Smooth muscle cell (in vitro differentiated cells): ENCODE results near the gene WDR89. TPM values are rescaled to one million over a fixed set of nuclear protein-coding genes. Genes with fewer than 3 reads are reported as not detected.

Source experiments
- DNase-seq: peaks from one replicate; lab custom pipeline; 2025; ENCODE audit not compliant: unreplicated experiment; lab: John Stamatoyannopoulos, UW
- H2AFZ ChIP-seq: fragments of 200-600 bp; sonication (generic); 2 replicates; pipeline ENCODE4 v1.6.0; 2016; ENCODE audit warnings: antibody characterized with exemption, low read depth, mild to moderate bottlenecking
- H3F3A ChIP-seq: fragments of 200-600 bp; sonication (generic); 2 replicates; pipeline ENCODE4 v1.6.0; 2017; ENCODE audit warnings: antibody characterized with exemption, low read depth
- H3K27ac ChIP-seq: fragments of 200-600 bp; sonication (generic); 2 replicates; pipeline ENCODE4 v1.5.1; 2016; ENCODE audit warnings: low read depth, mild to moderate bottlenecking
- H3K27me3 ChIP-seq: fragments of 200-600 bp; sonication (generic); 2 replicates; pipeline ENCODE4 v1.6.1; 2016; ENCODE audit warnings: low read depth, mild to moderate bottlenecking
- H3K36me3 ChIP-seq: fragments of 200-600 bp; sonication (generic); 2 replicates; pipeline ENCODE4 v1.5.1; 2016; ENCODE audit warnings: low read depth
- H3K4me1 ChIP-seq: fragments of 200-600 bp; sonication (generic); 2 replicates; pipeline ENCODE4 v1.5.1; 2016; ENCODE audit warnings: low read depth
- H3K4me2 ChIP-seq: fragments of 200-600 bp; sonication (generic); 2 replicates; pipeline ENCODE4 v1.6.0; 2016; ENCODE audit warnings: mild to moderate bottlenecking
- H3K4me3 ChIP-seq: fragments of 200-600 bp; sonication (generic); 2 replicates; pipeline ENCODE4 v1.5.1; 2016; ENCODE audit warnings: mild to moderate bottlenecking
- H3K79me2 ChIP-seq: fragments of 200-600 bp; sonication (generic); 2 replicates; pipeline ENCODE4 v1.6.0; 2016; ENCODE audit warnings: low read depth, mild to moderate bottlenecking
- H3K9ac ChIP-seq: fragments of 200-600 bp; sonication (generic); 2 replicates; pipeline ENCODE4 v1.6.0; 2016; ENCODE audit warnings: low read depth
- H3K9me3 ChIP-seq: fragments of 200-600 bp; sonication (generic); replicated peaks from 2 replicates; pipeline ENCODE4 v1.5.1; 2016; ENCODE audit warnings: low read depth
- H4K20me1 ChIP-seq: fragments of 200-600 bp; sonication (generic); 2 replicates; pipeline ENCODE4 v1.6.0; 2016; ENCODE audit warnings: low read depth
- CTCF ChIP-seq: fragments of 200-600 bp; sonication (generic); IDR thresholded peaks from 2 replicates; pipeline ENCODE4 v1.5.1; 2017; ENCODE audit warnings: borderline replicate concordance, mild to moderate bottlenecking, antibody characterized with exemption; ENCODE audit not compliant: insufficient read depth, poor library complexity, severe bottlenecking
- WGBS: methylation state at CpG from one replicate; pipeline ENCODE4 v1.1.7; 2016; ENCODE audit warnings: low lambda C conversion rate; 5-methylcytosine and 5-hydroxymethylcytosine counted together
- polyA plus RNA-seq: library from polyadenylated mRNA; unstranded; fragments of >200 nt; fragmentation: Nextera tagmentation; extraction: Ambion mirVana; gene quantifications from 2 replicates; pipeline ENCODE4 v1.2.1, GENCODE V29; 2016
- total RNA-seq: library from RNA; depleted of rRNA; stranded (reverse); fragments of >200 nt; gene quantifications from 2 replicates; pipeline ENCODE4 v1.2.3, GENCODE V29; 2014

The WDR89 gene
- total and polyA plus RNA-seq, 2 experiments from 2014 or later, result 6.4 to 8.9 TPM

GRCh38 chr14:63563370-63564026 is 78.2 kb downstream of the WDR89 start:
- Histone ChIP-seq H3K4me3 (no peak overlapping the region), H3K4me1 (no peaks in the 10 kb centered on the region), H4K20me1 (no peaks in the 10 kb centered on the region), H3F3A (no peaks in the 10 kb centered on the region), H3K9ac (no peak overlapping the region), H2AFZ (no peak overlapping the region), H3K27ac (no peak overlapping the region), H3K79me2 (no peaks in the 10 kb centered on the region), H3K27me3 (no peaks in the 10 kb centered on the region), H3K4me2 (no peak overlapping the region), H3K9me3 (no peaks in the 10 kb centered on the region), H3K36me3 (no peaks in the 10 kb centered on the region)
- 69% methylated on average over 7 of the region's 7 CpGs for WGBS
- no peak for DNase-seq
- no peak for TF ChIP-seq CTCF

- TF ChIP-seq CTCF, result no peak
- Histone ChIP-seq H3K36me3 (no peaks in the 10 kb centered on the region), H3K9ac (no peak overlapping the region), H3F3A (no peaks in the 10 kb centered on the region), H2AFZ (no peak overlapping the region), H3K4me1 (no peaks in the 10 kb centered on the region), H4K20me1 (no peaks in the 10 kb centered on the region), H3K27me3 (no peaks in the 10 kb centered on the region), H3K4me2 (no peak overlapping the region), H3K79me2 (no peaks in the 10 kb centered on the region), H3K4me3 (no peak overlapping the region), H3K27ac (no peak overlapping the region), H3K9me3 (no peaks in the 10 kb centered on the region)
- 90% methylated on average over 3 of the region's 3 CpGs for WGBS
- DNase-seq, result no peak
Measured at GRCh38 chr14:63562405-63562804, 79.3 kb downstream of the WDR89 start.

- H3K9me3 ChIP-seq, result no peaks in the 10 kb centered on the region
- WGBS, result 93% methylated on average over 7 of the region's 7 CpGs
- no peaks in the 10 kb centered on the region for H4K20me1 ChIP-seq
- TF ChIP-seq CTCF, result no peak
- no peak overlapping the region for H3K9ac ChIP-seq
- no peaks in the 10 kb centered on the region for H3K4me1 ChIP-seq
- H3F3A ChIP-seq, result no peaks in the 10 kb centered on the region
- H3K4me3 ChIP-seq, result no peak overlapping the region
- no peak overlapping the region for H2AFZ ChIP-seq
- no peak overlapping the region for H3K4me2 ChIP-seq
- no peak overlapping the region for H3K27ac ChIP-seq
- no peaks in the 10 kb centered on the region for H3K79me2 ChIP-seq
- no peaks in the 10 kb centered on the region for H3K36me3 ChIP-seq
- DNase-seq, result no peak
- H3K27me3 ChIP-seq, result no peaks in the 10 kb centered on the region
Measured at GRCh38 chr14:63555572-63555971, 86.1 kb downstream of the WDR89 start.

GRCh38 chr14:63551332-63551731 is 90.3 kb downstream of the WDR89 start:
- no peaks in the 10 kb centered on the region for H4K20me1 ChIP-seq
- no peaks in the 10 kb centered on the region for H3K27me3 ChIP-seq
- DNase-seq, result no peak
- H3F3A ChIP-seq, result no peaks in the 10 kb centered on the region
- 27% methylated on average over 3 of the region's 3 CpGs for WGBS
- H3K79me2 ChIP-seq, result no peaks in the 10 kb centered on the region
- no peak overlapping the region for H3K9ac ChIP-seq
- H2AFZ ChIP-seq, result no peak overlapping the region
- H3K4me1 ChIP-seq, result no peaks in the 10 kb centered on the region
- no peak overlapping the region for H3K4me2 ChIP-seq
- H3K36me3 ChIP-seq, result no peaks in the 10 kb centered on the region
- no peak for TF ChIP-seq CTCF
- no peak overlapping the region for H3K4me3 ChIP-seq
- H3K27ac ChIP-seq, result no peak overlapping the region
- no peaks in the 10 kb centered on the region for H3K9me3 ChIP-seq
